Karpas-422 (cell line): Measurements from ENCODE around the gene ANKRD13D. TPM values are rescaled to one million over a fixed set of nuclear protein-coding genes. Genes with fewer than 3 reads are reported as not detected.

Experiments used
- DNase-seq: peaks from one replicate; pipeline ENCODE4 v3.0.0-alpha.2; 2015
- H2AFZ ChIP-seq: fragments of 200-600 bp; sonication (generic); 2 replicates; pipeline ENCODE4 v1.6.1; 2014; ENCODE audit warnings: antibody characterized with exemption, low read length, mixed read lengths
- H3K27ac ChIP-seq: fragments of 200-600 bp; sonication (generic); 2 replicates; pipeline ENCODE4 v1.5.1; 2014; ENCODE audit warnings: mild to moderate bottlenecking, low read length, moderate library complexity
- H3K27me3 ChIP-seq: fragments of 200-600 bp; sonication (generic); 2 replicates; pipeline ENCODE4 v1.6.1; 2014; ENCODE audit warnings: low read length, mixed read lengths
- H3K36me3 ChIP-seq: fragments of 200-600 bp; sonication (generic); 2 replicates; pipeline ENCODE4 v1.6.1; 2014; ENCODE audit warnings: low read length, mixed read lengths; ENCODE audit not compliant: insufficient read depth
- H3K4me1 ChIP-seq: fragments of 200-600 bp; sonication (generic); 2 replicates; pipeline ENCODE4 v1.6.1; 2014; ENCODE audit warnings: mild to moderate bottlenecking, low read length, mixed read lengths
- H3K4me2 ChIP-seq: fragments of 200-600 bp; sonication (generic); 2 replicates; pipeline ENCODE4 v1.6.1; 2014; ENCODE audit warnings: low read length, low read depth, mild to moderate bottlenecking; ENCODE audit not compliant: poor library complexity, severe bottlenecking
- H3K4me3 ChIP-seq: fragments of 200-600 bp; sonication (generic); 2 replicates; pipeline ENCODE4 v1.5.1; 2014; ENCODE audit warnings: mild to moderate bottlenecking, antibody characterized with exemption, low read length, mixed read lengths
- H3K79me2 ChIP-seq: fragments of 200-600 bp; sonication (generic); 2 replicates; pipeline ENCODE4 v1.6.1; 2014; ENCODE audit warnings: mild to moderate bottlenecking, low read length, mixed read lengths
- H3K9ac ChIP-seq: fragments of 200-600 bp; sonication (generic); 2 replicates; pipeline ENCODE4 v1.6.0; 2014; ENCODE audit warnings: low read length
- H3K9me2 ChIP-seq: fragments of 200-600 bp; sonication (generic), shearing (Covaris generic); replicated peaks from 2 replicates; pipeline ENCODE4 v1.6.0; 2014; ENCODE audit warnings: mild to moderate bottlenecking, low read length, moderate library complexity; ENCODE audit not compliant: insufficient read depth
- H3K9me3 ChIP-seq: fragments of 300-700, 200-600 bp; sonication (generic); 2 replicates; pipeline ENCODE4 v1.6.1; 2014; ENCODE audit warnings: low read length, mixed read lengths
- H4K20me1 ChIP-seq: fragments of 200-600 bp; sonication (generic); 2 replicates; pipeline ENCODE4 v1.6.1; 2014; ENCODE audit warnings: mild to moderate bottlenecking, antibody characterized with exemption, low read length, low read depth; ENCODE audit not compliant: insufficient read depth
- total RNA-seq: library from RNA; depleted of rRNA; stranded (reverse); fragments of >200 nt; shearing (Covaris generic); gene quantifications from 2 replicates; pipeline ENCODE4 v1.2.3, GENCODE V29; 2014; ENCODE audit warnings: low replicate concordance

ANKRD13D gene
- total RNA-seq, 1 experiment from 2014 or later: 31.3 TPM

DNA sequence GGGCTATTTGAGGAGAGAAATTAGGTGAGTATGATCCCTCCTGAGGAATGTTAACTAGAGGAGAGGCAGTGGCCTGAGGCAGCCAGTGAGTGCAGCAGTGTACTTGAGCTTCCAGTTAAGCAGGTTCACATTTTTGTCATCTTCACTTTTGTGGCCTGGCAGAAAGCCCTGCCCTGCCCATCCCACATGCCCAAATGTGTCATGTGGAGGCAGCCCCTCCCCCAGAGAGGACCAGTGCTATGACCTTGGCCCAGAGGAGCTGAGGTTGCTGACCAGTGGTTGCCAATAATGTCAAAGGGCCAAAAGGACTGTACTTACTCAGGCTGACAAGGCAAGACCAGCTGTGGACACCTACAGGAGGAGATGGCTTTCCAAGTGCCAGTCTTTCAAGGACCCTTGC lies 40.5 kb upstream of the ANKRD13D start:
- Histone ChIP-seq H3K36me3 (peaks cover 66% of the 10 kb centered on the region), H2AFZ (no peak overlapping the region), H3K4me3 (no peak overlapping the region), H3K9ac (no peak overlapping the region), H3K9me2 (no peaks in the 10 kb centered on the region), H3K27me3 (no peaks in the 10 kb centered on the region), H3K4me2 (no peak overlapping the region), H3K4me1 (peaks cover 8% of the 10 kb centered on the region), H3K27ac (no peak overlapping the region), H3K79me2 (peaks cover 9% of the 10 kb centered on the region; the same call in 1 of the 2 replicates), H4K20me1 (peaks cover 6% of the 10 kb centered on the region; the same call in 1 of the 2 replicates), H3K9me3 (no peaks in the 10 kb centered on the region)
- no peak for DNase-seq

DNA sequence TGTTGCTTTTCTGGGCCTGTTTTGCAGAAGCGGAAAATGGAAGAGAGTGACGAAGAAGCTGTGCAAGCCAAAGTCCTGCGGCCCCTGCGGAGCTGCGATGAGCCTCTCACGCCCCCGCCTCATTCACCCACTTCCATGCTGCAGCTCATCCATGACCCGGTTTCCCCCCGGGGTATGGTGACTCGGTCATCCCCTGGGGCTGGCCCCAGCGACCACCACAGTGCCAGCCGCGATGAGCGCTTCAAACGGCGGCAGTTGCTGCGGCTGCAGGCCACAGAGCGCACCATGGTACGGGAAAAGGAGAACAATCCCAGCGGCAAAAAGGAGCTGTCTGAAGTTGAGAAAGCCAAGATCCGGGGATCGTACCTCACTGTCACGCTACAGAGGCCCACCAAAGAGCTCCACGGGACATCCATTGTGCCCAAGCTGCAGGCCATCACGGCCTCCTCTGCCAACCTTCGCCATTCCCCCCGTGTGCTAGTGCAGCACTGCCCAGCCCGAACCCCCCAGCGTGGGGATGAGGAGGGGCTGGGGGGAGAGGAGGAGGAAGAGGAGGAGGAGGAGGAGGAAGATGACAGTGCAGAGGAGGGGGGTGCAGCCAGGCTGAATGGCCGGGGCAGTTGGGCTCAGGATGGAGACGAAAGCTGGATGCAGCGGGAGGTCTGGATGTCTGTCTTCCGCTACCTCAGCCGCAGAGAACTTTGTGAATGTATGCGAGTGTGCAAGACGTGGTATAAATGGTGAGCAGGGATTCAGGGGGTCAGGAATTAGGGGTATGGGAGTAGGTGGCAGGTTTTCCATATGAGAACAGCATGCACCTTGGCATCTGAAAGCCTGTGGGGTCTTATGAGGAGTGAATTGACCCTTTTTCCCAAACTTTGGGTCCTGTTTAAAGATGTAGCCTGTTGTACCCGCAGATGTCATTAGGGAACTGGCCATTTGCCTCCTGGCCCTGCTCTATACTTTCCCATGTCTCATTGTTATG lies 38.8 kb upstream of the ANKRD13D start:
- Histone ChIP-seq H3K4me3 (no peak overlapping the region), H4K20me1 (peaks cover 12% of the 10 kb centered on the region; the same call in 1 of the 2 replicates), H2AFZ (no peak overlapping the region), H3K9me2 (no peaks in the 10 kb centered on the region), H3K9ac (no peak overlapping the region), H3K4me2 (no peak overlapping the region), H3K27ac (no peak overlapping the region), H3K4me1 (peaks cover 12% of the 10 kb centered on the region), H3K9me3 (no peaks in the 10 kb centered on the region), H3K27me3 (no peaks in the 10 kb centered on the region), H3K79me2 (0 out of 2 replicates have a peak, but pooled peaks cover 3% of the 10 kb centered on the region), H3K36me3 (peaks cover 70% of the 10 kb centered on the region)
- DNase-seq: no peak

DNA sequence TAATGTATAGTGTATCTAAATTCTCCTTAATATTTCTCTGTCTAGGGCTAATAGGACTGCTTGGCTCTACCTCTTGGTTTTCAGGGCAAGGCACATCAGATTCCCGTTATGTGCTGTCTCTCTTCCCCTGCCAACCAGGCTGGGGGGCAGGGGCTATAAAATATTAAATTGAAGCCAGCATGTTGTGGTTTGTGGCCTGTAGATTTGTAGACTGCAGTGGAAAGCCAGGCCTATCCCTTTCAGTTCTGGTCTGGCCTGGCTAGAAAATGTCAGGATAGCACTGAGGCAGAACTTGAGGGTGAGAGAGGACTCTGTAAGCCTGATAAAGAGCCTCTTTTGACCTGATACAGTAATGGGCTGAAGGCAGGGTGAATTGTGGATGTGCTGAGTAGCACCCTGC lies 37.3 kb upstream of the ANKRD13D start:
- no peak overlapping the region for H3K27ac ChIP-seq
- no peak overlapping the region for H3K4me2 ChIP-seq
- H4K20me1 ChIP-seq: peaks cover 12% of the 10 kb centered on the region; the same call in 1 of the 2 replicates

DNA sequence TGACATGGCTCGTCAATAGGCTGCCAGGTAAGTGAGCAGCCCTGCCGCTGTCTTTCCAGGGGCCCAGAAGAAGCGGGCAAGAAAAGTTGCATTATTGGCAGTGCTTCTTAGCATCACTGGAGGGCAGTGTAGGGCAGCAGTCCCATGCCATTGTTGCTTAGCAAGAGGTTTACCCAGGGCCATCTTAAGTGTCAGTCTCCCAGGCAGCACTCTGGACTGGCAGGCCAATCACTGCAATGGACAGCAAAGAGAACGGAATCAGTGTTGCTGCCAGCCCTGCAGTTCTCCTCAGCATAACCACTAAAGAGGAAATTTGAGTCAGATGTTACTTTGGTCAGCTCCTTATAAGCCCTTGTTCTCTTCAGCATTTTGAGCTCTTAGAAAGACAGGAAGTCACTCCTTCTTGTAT lies 36.3 kb upstream of the ANKRD13D start:
- Histone ChIP-seq H3K36me3 (peaks cover 63% of the 10 kb centered on the region), H3K79me2 (no peaks in the 10 kb centered on the region), H3K9ac (no peak overlapping the region), H3K9me3 (no peaks in the 10 kb centered on the region), H3K27me3 (no peaks in the 10 kb centered on the region), H3K27ac (no peak overlapping the region), H3K4me2 (no peak overlapping the region), H4K20me1 (peaks cover 9% of the 10 kb centered on the region; the same call in 1 of the 2 replicates), H2AFZ (no peak overlapping the region), H3K4me1 (peaks cover 12% of the 10 kb centered on the region), H3K4me3 (no peak overlapping the region), H3K9me2 (no peaks in the 10 kb centered on the region)
- peak; percentile 74 for DNase-seq

More for the DNA sequence above, 37.3 kb upstream of the ANKRD13D start:
- peaks cover 12% of the 10 kb centered on the region for H3K4me1 ChIP-seq
- no peaks in the 10 kb centered on the region for H3K9me2 ChIP-seq
- H3K9ac ChIP-seq: no peak overlapping the region
- no peaks in the 10 kb centered on the region for H3K79me2 ChIP-seq
- no peak overlapping the region for H2AFZ ChIP-seq
- H3K4me3 ChIP-seq: no peak overlapping the region
- H3K36me3 ChIP-seq: peaks cover 66% of the 10 kb centered on the region
- DNase-seq: no peak
- H3K9me3 ChIP-seq: no peaks in the 10 kb centered on the region
- no peaks in the 10 kb centered on the region for H3K27me3 ChIP-seq

DNA sequence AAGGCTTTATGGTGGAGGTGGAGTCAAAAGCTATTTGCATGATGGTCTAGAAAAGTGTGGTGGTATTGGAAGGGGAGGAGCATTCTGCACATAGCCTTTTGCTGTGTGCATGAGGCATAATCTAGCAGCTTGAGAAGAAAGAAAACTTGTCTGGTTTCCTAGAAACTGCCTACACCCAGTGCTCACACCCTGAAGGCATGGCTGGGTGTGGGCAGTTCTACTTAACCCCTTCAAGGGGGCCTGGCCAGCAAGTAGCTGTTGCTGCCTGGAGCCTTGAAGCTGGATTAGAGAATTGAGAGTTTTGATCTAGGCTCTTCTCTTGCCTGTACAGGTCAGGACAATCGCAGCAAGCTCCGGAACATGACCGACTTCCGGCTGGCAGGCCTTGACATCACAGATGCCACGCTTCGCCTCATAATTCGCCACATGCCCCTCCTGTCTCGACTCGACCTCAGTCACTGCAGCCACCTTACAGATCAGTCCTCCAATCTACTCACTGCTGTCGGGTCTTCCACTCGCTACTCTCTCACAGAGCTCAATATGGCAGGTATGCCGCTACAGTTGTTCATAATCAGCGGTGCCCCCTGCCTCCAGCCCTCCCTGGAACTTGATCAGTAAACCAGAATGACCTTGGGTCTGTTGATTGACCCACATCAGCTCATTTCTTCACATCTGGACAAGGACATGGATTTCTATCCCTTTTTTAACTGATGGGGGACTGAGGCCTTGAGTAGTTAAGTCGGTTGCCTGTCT lies 35.1 kb upstream of the ANKRD13D start:
- H3K27ac ChIP-seq: no peak overlapping the region
- H4K20me1 ChIP-seq: peaks cover 6% of the 10 kb centered on the region; the same call in 1 of the 2 replicates
- peaks cover 12% of the 10 kb centered on the region for H3K4me1 ChIP-seq
- no peak overlapping the region for H3K4me3 ChIP-seq
- DNase-seq: peak; percentile 54
- no peaks in the 10 kb centered on the region for H3K79me2 ChIP-seq
- no peaks in the 10 kb centered on the region for H3K27me3 ChIP-seq
- H3K9me3 ChIP-seq: no peaks in the 10 kb centered on the region
- H3K36me3 ChIP-seq: peaks cover 52% of the 10 kb centered on the region
- H3K9ac ChIP-seq: no peak overlapping the region
- no peak overlapping the region for H3K4me2 ChIP-seq
- H2AFZ ChIP-seq: no peak overlapping the region
- H3K9me2 ChIP-seq: no peaks in the 10 kb centered on the region

DNA sequence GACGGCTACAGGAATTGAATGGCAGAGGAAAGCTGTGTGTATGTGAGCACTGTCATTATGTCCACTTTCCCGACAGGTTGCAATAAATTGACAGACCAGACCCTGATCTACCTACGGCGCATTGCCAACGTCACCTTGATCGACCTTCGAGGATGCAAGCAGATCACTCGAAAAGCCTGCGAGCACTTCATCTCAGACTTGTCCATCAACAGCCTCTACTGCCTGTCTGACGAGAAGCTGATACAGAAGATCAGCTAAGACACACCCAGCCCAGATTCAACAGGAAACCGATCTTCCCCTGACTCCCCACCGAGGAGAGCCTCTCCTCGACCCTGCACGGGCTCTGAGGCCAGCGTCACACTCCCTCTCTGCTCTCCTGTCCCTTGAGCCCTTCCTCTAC lies 34.3 kb upstream of the ANKRD13D start:
- H3K4me1 ChIP-seq: peaks cover 12% of the 10 kb centered on the region
- no peak overlapping the region for H3K4me3 ChIP-seq
- H3K27me3 ChIP-seq: no peaks in the 10 kb centered on the region
- H3K4me2 ChIP-seq: no peak overlapping the region
- DNase-seq: no peak
- no peaks in the 10 kb centered on the region for H3K9me3 ChIP-seq
- H3K36me3 ChIP-seq: peaks cover 46% of the 10 kb centered on the region
- peaks cover 6% of the 10 kb centered on the region; the same call in 1 of the 2 replicates for H4K20me1 ChIP-seq
- no peak overlapping the region for H2AFZ ChIP-seq
- no peaks in the 10 kb centered on the region for H3K9me2 ChIP-seq
- H3K9ac ChIP-seq: no peak overlapping the region
- no peak overlapping the region for H3K27ac ChIP-seq
- no peaks in the 10 kb centered on the region for H3K79me2 ChIP-seq

DNA sequence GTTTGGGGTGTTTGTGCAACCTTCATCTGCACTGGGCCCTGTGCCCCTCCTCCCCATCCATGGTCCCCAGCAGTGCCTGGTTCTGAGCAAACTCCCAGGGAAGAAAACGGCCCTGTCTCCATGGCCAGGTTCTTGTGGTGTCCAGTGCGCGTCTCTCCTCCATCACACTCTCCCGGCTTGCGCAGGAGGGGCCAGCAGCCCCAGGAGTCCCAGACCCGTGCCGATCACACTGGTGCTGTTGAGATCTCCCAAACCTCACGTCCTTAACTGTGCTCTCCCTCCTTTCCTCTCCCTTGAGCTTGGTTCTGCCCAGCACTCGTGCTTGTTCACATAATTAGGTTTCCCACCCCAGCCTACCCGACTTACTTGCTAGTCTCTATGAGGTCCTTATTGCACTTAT lies 33.8 kb upstream of the ANKRD13D start:
- no peaks in the 10 kb centered on the region for H3K27me3 ChIP-seq
- H3K79me2 ChIP-seq: no peaks in the 10 kb centered on the region
- no peaks in the 10 kb centered on the region for H3K9me3 ChIP-seq
- peaks cover 6% of the 10 kb centered on the region; the same call in 1 of the 2 replicates for H4K20me1 ChIP-seq
- no peak for DNase-seq
- no peak overlapping the region for H2AFZ ChIP-seq
- no peaks in the 10 kb centered on the region for H3K9me2 ChIP-seq
- peaks cover 12% of the 10 kb centered on the region for H3K4me1 ChIP-seq
- no peak overlapping the region for H3K4me2 ChIP-seq
- H3K9ac ChIP-seq: no peak overlapping the region
- peaks cover 40% of the 10 kb centered on the region for H3K36me3 ChIP-seq
- H3K27ac ChIP-seq: no peak overlapping the region
- no peak overlapping the region for H3K4me3 ChIP-seq

DNA sequence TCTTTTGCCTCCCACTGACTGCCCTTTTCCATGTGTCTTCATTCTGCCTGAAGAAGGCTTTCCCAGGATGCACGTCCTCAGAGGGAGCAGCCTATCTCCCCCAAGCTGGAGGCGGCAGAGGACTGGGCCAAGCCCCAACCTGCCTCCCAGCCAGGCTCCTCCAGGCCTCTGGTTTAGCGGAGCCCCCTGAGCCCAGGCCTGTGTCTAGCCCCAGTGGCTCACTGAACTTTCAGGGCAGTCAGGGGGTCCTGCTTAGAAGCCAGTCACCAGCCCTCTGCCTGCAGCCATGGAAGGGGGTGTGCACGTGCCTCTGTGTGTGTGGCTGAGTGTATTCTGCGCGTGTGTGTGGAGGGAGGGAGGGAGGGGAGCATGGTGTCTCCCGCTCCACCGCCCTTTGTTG lies 33.2 kb upstream of the ANKRD13D start:
- Histone ChIP-seq H3K36me3 (peaks cover 40% of the 10 kb centered on the region), H3K9me3 (no peaks in the 10 kb centered on the region), H3K9ac (no peak overlapping the region), H3K4me1 (peaks cover 12% of the 10 kb centered on the region), H3K9me2 (no peaks in the 10 kb centered on the region), H3K27me3 (no peaks in the 10 kb centered on the region), H3K27ac (no peak overlapping the region), H3K79me2 (no peaks in the 10 kb centered on the region), H4K20me1 (peaks cover 6% of the 10 kb centered on the region; the same call in 1 of the 2 replicates), H3K4me3 (no peak overlapping the region), H3K4me2 (no peak overlapping the region), H2AFZ (no peak overlapping the region)
- DNase-seq: no peak
